ENCODE measurements around the gene AHNAK.

DNA sequence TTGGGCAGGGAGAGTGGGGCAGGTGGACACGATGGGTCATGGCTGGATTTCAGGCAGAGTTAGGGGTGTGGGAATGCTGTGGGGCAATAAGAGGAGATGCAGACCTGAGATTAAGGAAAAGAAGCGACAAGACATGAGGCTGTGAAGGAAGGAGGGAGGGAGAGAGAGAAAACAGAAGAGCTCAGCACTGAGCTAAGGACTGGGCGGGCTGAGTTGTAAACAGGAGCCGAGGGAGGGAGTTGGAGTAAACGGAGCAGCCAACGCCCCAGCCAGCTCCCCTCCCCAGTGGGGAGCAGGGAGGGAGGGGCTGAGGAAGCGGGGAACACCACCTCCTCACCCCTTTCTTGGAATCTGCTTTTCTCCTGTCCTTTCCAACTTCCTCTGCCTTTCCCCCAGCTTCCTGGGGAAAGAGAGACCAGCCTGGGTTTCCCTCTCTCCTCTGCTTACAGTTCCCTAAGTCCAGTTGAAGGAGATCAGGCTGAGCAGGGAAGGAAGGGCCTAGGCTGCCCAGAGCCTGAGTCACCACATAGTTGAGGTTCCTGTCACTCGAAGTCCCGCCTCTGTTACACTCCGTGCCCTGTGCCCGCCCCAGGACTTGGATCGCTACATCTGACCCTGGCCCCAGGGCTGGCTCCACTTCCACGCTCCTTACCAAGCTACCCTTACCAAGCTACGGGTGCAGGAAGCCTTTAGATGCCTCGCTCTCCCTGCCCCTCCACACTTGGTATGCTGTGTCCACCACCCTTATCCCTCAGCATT, 6.7 kb upstream of the AHNAK start:
- no peak for TF ChIP-seq CTCF (conservative IDR thresholded peaks at IDR 0.05 in 1 of 2, IDR thresholded peaks at IDR 0.05 in 1 of 2; ENCODE audit: low read depth in 1 of 2, low read length in 2 of 2)
- TF ChIP-seq EZH2 (IDR thresholded peaks at IDR 0.05; ENCODE audit: low read length, missing control alignments): no peak

Measured in fibroblast of lung (primary cell).